Measurements from ENCODE around the gene TEX51.

DNA sequence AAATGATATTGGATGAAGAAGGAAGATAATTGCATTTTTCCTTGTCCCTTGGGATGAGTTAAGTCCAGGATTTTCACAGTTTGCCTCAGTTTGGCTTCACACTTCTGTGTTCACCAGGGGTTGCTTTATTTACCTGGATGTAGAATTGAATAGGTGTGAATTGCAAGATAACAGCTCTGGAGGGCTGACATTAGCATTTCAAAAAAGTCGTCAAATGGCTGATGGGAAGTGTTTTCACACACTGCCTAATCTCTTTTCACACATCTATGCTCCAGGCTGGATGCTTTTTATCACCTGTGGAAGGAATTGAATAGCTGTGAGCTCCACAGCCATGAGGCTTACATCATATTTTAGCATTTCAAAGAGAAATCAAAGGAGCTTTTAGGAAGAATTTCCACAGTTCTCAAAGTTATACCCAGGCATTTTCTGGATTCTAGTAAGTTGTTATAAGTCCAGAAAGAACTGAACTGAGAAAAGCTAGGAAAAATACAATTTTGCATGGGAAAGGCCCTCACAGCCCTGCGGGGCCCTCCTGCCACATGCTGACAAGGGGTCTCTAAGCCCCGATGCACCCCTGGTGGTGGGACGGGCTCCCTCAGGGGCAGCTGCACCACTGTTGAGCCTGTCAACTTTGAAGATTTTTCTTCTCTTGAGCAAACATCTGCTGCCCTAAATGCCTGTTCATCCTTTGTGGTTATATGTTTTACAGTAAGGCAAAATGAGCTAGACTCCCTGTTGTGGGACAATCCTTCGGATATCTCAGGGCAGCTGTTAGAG, 43.9 kb downstream of the TEX51 start:
- TF ChIP-seq, protein P1, sequence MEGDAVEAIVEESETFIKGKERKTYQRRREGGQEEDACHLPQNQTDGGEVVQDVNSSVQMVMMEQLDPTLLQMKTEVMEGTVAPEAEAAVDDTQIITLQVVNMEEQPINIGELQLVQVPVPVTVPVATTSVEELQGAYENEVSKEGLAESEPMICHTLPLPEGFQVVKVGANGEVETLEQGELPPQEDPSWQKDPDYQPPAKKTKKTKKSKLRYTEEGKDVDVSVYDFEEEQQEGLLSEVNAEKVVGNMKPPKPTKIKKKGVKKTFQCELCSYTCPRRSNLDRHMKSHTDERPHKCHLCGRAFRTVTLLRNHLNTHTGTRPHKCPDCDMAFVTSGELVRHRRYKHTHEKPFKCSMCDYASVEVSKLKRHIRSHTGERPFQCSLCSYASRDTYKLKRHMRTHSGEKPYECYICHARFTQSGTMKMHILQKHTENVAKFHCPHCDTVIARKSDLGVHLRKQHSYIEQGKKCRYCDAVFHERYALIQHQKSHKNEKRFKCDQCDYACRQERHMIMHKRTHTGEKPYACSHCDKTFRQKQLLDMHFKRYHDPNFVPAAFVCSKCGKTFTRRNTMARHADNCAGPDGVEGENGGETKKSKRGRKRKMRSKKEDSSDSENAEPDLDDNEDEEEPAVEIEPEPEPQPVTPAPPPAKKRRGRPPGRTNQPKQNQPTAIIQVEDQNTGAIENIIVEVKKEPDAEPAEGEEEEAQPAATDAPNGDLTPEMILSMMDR (IDR thresholded peaks at IDR 0.05; ENCODE audit: low read length): no peak
- no peak for TF ChIP-seq EZH2phosphoT487 (IDR thresholded peaks at IDR 0.05; ENCODE audit: low read length)
